Measurements from ENCODE around the gene ANKRD63.

Gene ANKRD63

GRCh38 chr15:40241269-40242212 is 41.3 kb downstream of the ANKRD63 start:
- no peak for TF ChIP-seq CTCF (IDR thresholded peaks at IDR 0.05; ENCODE audit: insufficient read depth, low read length, missing control alignments)
- no peak overlapping the region for H3K4me3 ChIP-seq (ENCODE audit: low read depth, low read length)
- DNase-seq (ENCODE audit: low read depth, low spot score), result no peak
- POLR2A ChIA-PET, result no interaction called here
- CTCF ChIA-PET, result interaction anchor here (1.3 to 49.7 kb wide), 4 partner anchors 8 to 29 kb away, joined by 6 to 1718 read pairs (median 32); no protein-coding TSS in a partner anchor

GRCh38 chr15:40240619-40241221 is 42.1 kb downstream of the ANKRD63 start:
- ChIA-PET CTCF (interaction anchor here (1.3 to 49.7 kb wide), 3 partner anchors 9 to 30 kb away, joined by 6 to 1718 read pairs (median 58); no protein-coding TSS in a partner anchor), POLR2A (no interaction called here)
- DNase-seq (ENCODE audit: low read depth, low spot score), result no peak
- TF ChIP-seq CTCF (IDR thresholded peaks at IDR 0.05; ENCODE audit: insufficient read depth, low read length, missing control alignments), result no peak
- no peak overlapping the region for H3K4me3 ChIP-seq (ENCODE audit: low read depth, low read length)

GRCh38 chr15:40239693-40240618 is 42.9 kb downstream of the ANKRD63 start:
- DNase-seq (ENCODE audit: low read depth, low spot score), result no peak
- TF ChIP-seq CTCF (IDR thresholded peaks at IDR 0.05; ENCODE audit: insufficient read depth, low read length, missing control alignments), result no peak
- POLR2A ChIA-PET, result no interaction called here
- no peak overlapping the region for H3K4me3 ChIP-seq (ENCODE audit: low read depth, low read length)
- CTCF ChIA-PET, result interaction anchor here (1.3 to 49.7 kb wide), 5 partner anchors 8 to 31 kb away, joined by 4 to 1718 read pairs (median 8); no protein-coding TSS in a partner anchor

- DNase-seq (ENCODE audit: low read depth, low spot score), result no peak
- peak overlapping the region; percentile 48 for H3K4me3 ChIP-seq (ENCODE audit: low read depth, low read length)
- ChIA-PET POLR2A (no interaction called here), CTCF (interaction anchor here (1.9 to 49.7 kb wide), 5 partner anchors 9 to 32 kb away, joined by 4 to 1718 read pairs (median 8); no protein-coding TSS in a partner anchor)
- TF ChIP-seq CTCF (IDR thresholded peaks at IDR 0.05; ENCODE audit: insufficient read depth, low read length, missing control alignments), result no peak
Observed at GRCh38 chr15:40239404-40239692, 43.5 kb downstream of the ANKRD63 start.

GRCh38 chr15:40238532-40239403 is 44.1 kb downstream of the ANKRD63 start, which contains the start of gene PAK6:
PAK6 (plus strand) TSS chr15:40239063; CDS start chr15:40264786, 25,723 bp downstream.
- DNase-seq (ENCODE audit: low read depth, low spot score), result no peak
- no peak for TF ChIP-seq CTCF (IDR thresholded peaks at IDR 0.05; ENCODE audit: insufficient read depth, low read length, missing control alignments)
- CTCF ChIA-PET, result interaction anchor here (1.8 to 49.7 kb wide), 6 partner anchors 9 to 32 kb away, joined by 4 to 1718 read pairs (median 7); no protein-coding TSS in a partner anchor
- peak within 1 kb of the TSS; percentile 48 for H3K4me3 ChIP-seq (ENCODE audit: low read depth, low read length)
- POLR2A ChIA-PET, result no interaction called here

Measured in AG04449 (cell line).